GM18502 (cell line): ENCODE measurements around the gene CARM1.

ENCODE experiments used
- ATAC-seq: cut with Tn5 transposase; IDR thresholded peaks from one replicate; pipeline ENCODE4 v1.9.1; 2021; ENCODE audit warnings: mild to moderate bottlenecking; ENCODE audit not compliant: unreplicated experiment, poor library complexity

Gene CARM1

GRCh38 chr19:10964903-10965302 is 93.5 kb downstream of the CARM1 start:
- no peak for ATAC-seq

- ATAC-seq = no peak
Measured at GRCh38 chr19:10965398-10965797, 94.0 kb downstream of the CARM1 start.

DNA sequence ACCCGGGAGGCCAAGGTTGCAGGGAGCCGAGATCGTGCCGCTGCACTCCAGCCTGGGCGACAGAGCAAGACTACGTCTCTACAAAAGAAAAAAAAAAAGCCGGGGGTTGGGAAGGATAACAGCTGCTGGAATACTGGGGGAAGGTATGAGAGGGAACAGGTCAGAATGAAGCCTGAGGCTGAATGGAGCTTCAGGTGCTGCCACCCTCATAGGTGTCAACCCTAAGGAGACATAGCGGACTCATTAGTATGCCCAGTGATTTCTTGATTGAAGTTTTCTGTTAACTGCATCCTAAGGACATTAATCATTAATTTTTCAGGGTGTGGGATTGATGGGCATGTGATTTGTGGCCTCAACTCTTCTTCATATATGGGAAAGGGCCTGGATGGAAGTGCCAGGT is 95.5 kb downstream of the CARM1 start:
- no peak for ATAC-seq

- no peak for ATAC-seq
Measured at GRCh38 chr19:10968527-10969135, 97.3 kb downstream of the CARM1 start.

GRCh38 chr19:10971107-10971726 is 99.9 kb downstream of the CARM1 start:
- no peak for ATAC-seq
